ENCODE data around the gene RFX4. TPM values are rescaled to one million over a fixed set of nuclear protein-coding genes. Genes with fewer than 3 reads are reported as not detected.

The RFX4 gene
- total RNA-seq, 4 donors from 2014 or later, result not detected

- Histone ChIP-seq H3K27me3 (no peaks in the 10 kb centered on the region), H3K27ac (no peak overlapping the region), H3K36me3 (no peaks in the 10 kb centered on the region), H3K4me1 (no peaks in the 10 kb centered on the region), H3K4me3 (no peak overlapping the region), H3K9me3 (peaks cover 0 to 6% of the 10 kb centered on the region in 2 donors)
- intact Hi-C loops (cut with DNase I; ENCODE audit: low total_unique reads) (no loop called here), in situ Hi-C loops (cut with MboI; ENCODE audit: low pct_ligation_motif_present in 1 of 4, low pct_unique_long_range_greater_than_20kb in 1 of 4, low sequenced_read_pairs in 3 of 4) (no loop called here)
- DNase-seq, result no peak
- 62% methylated on average over 4 of the region's 4 CpGs; no CpG with 5 or more reads in 1 of the 2 donors for WGBS, 2 donors (ENCODE audit: low coverage in 1 of 2)
- TF ChIP-seq POLR2AphosphoS5 (IDR thresholded peaks at IDR 0.05) (no peak), POLR2A (IDR thresholded peaks at IDR 0.05) (no peak), EP300 (IDR thresholded peaks at IDR 0.05; ENCODE audit: low read depth) (no peak)
- TF ChIP-seq, protein P1, sequence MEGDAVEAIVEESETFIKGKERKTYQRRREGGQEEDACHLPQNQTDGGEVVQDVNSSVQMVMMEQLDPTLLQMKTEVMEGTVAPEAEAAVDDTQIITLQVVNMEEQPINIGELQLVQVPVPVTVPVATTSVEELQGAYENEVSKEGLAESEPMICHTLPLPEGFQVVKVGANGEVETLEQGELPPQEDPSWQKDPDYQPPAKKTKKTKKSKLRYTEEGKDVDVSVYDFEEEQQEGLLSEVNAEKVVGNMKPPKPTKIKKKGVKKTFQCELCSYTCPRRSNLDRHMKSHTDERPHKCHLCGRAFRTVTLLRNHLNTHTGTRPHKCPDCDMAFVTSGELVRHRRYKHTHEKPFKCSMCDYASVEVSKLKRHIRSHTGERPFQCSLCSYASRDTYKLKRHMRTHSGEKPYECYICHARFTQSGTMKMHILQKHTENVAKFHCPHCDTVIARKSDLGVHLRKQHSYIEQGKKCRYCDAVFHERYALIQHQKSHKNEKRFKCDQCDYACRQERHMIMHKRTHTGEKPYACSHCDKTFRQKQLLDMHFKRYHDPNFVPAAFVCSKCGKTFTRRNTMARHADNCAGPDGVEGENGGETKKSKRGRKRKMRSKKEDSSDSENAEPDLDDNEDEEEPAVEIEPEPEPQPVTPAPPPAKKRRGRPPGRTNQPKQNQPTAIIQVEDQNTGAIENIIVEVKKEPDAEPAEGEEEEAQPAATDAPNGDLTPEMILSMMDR (IDR thresholded peaks at IDR 0.05), result no peak
Observed at GRCh38 chr12:106696681-106697417, 114.0 kb downstream of the RFX4 start.

GRCh38 chr12:106704081-106704480, 121.3 kb downstream of the RFX4 start:
- no peak for DNase-seq
- Histone ChIP-seq H3K36me3 (no peaks in the 10 kb centered on the region), H3K27me3 (no peaks in the 10 kb centered on the region), H3K27ac (no peak overlapping the region), H3K4me3 (no peak overlapping the region), H3K4me1 (no peaks in the 10 kb centered on the region), H3K9me3 (peaks cover 0 to 9% of the 10 kb centered on the region in 2 donors)
- intact Hi-C loops (cut with DNase I; ENCODE audit: low total_unique reads), result no loop called here
- TF ChIP-seq EP300 (IDR thresholded peaks at IDR 0.05; ENCODE audit: low read depth), result no peak
- TF ChIP-seq, protein P1 (IDR thresholded peaks at IDR 0.05), result no peak
- TF ChIP-seq POLR2A (IDR thresholded peaks at IDR 0.05), result no peak
- no peak for TF ChIP-seq POLR2AphosphoS5 (IDR thresholded peaks at IDR 0.05)
- in situ Hi-C loops (cut with MboI; ENCODE audit: low pct_ligation_motif_present in 1 of 4, low pct_unique_long_range_greater_than_20kb in 1 of 4, low sequenced_read_pairs in 3 of 4), result no loop called here
- WGBS, 2 donors (ENCODE audit: low coverage in 1 of 2), result 14 to 27% methylated on average over 3 of the region's 3 CpGs

DNA sequence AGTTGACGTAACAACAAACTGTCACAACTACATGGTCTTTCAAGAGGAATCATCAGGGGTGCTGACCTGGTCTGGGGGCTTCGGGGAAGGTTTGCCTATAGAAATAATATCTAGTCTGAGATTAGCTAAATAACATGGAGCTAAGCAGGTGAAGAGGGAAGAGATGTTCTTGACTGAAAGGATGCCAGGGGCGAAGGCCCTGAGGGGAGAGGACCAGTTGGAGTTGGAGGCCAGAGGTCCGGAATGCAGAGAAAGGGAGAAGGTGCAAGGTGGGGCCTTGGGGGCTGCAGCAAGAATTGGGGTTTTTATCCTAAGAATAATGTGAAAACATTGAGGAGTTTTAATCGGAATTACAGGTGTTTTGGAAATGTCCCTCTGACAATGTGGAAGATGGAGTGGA, 123.2 kb downstream of the RFX4 start:
- H3K27ac ChIP-seq, result no peak overlapping the region
- WGBS, 2 donors (ENCODE audit: low coverage in 1 of 2), result 85 to 88% methylated on average over 3 to 5 of the region's 5 CpGs
- no peaks in the 10 kb centered on the region for H3K36me3 ChIP-seq
- DNase-seq, result no peak
- H3K4me3 ChIP-seq, result no peak overlapping the region
- peaks cover 3% of the 10 kb centered on the region for H3K27me3 ChIP-seq
- peaks cover 0 to 9% of the 10 kb centered on the region in 2 donors for H3K9me3 ChIP-seq
- intact Hi-C loops (cut with DNase I; ENCODE audit: low total_unique reads) (no loop called here), in situ Hi-C loops (cut with MboI; ENCODE audit: low pct_ligation_motif_present in 1 of 4, low pct_unique_long_range_greater_than_20kb in 1 of 4, low sequenced_read_pairs in 3 of 4) (no loop called here)
- TF ChIP-seq, protein P1 (IDR thresholded peaks at IDR 0.05), result no peak
- TF ChIP-seq POLR2A (IDR thresholded peaks at IDR 0.05) (no peak), POLR2AphosphoS5 (IDR thresholded peaks at IDR 0.05) (no peak), EP300 (IDR thresholded peaks at IDR 0.05; ENCODE audit: low read depth) (no peak)
- no peaks in the 10 kb centered on the region for H3K4me1 ChIP-seq

DNA sequence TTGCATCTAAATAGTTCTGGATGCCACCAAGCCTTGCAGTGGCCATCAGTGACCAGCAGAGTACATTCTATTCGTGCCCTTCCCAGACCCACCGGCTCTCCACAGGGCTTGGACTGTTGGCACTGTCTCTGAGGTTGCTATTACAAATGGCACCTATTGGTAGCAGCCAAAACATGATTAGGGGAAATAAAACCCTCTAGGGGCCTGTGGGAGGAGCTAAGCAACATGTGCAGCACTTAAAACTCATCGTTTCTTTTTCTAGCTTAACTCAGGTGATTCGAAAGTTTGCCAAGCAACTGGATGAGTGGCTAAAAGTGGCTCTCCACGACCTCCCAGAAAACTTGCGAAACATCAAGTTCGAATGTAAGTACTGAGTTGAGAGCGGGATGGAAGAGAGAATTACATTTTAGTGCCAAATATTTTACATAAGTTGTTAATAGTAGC, 126.3 kb downstream of the RFX4 start:
- in situ Hi-C loops (cut with MboI; ENCODE audit: low pct_ligation_motif_present in 1 of 4, low pct_unique_long_range_greater_than_20kb in 1 of 4, low sequenced_read_pairs in 3 of 4) (no loop called here), intact Hi-C loops (cut with DNase I; ENCODE audit: low total_unique reads) (no loop called here)
- Histone ChIP-seq H3K27me3 (peaks cover 3% of the 10 kb centered on the region), H3K4me1 (peaks cover 0 to 8% (median 3%) of the 10 kb centered on the region in 4 donors), H3K36me3 (no peaks in the 10 kb centered on the region), H3K27ac (no peak overlapping the region), H3K9me3 (no peaks in the 10 kb centered on the region), H3K4me3 (no peak overlapping the region)
- 79 to 83% methylated on average over 6 to 8 of the region's 8 CpGs for WGBS, 2 donors (ENCODE audit: low coverage in 1 of 2)
- TF ChIP-seq POLR2A (IDR thresholded peaks at IDR 0.05) (no peak), POLR2AphosphoS5 (IDR thresholded peaks at IDR 0.05) (no peak), EP300 (IDR thresholded peaks at IDR 0.05; ENCODE audit: low read depth) (no peak)
- TF ChIP-seq, protein P1 (IDR thresholded peaks at IDR 0.05), result no peak
- no peak for DNase-seq
